B cell (primary cell): ENCODE data around the gene CAP1.

ENCODE experiments used
- CTCF ChIP-seq: fragments of 200-600 bp; IDR thresholded peaks from one replicate; pipeline ENCODE4 v1.8.0; 2022; ENCODE audit warnings: antibody characterized with exemption, mild to moderate bottlenecking
- EZH2 ChIP-seq: IDR thresholded peaks from 2 replicates; pipeline ENCODE4 v1.6.1; 2012; ENCODE audit warnings: borderline replicate concordance, low read depth, mild to moderate bottlenecking, moderate library complexity, low read length; ENCODE audit not compliant: insufficient read depth, poor library complexity, severe bottlenecking

GRCh38 chr1:40094466-40095110 is 54.1 kb downstream of the CAP1 start:
- TF ChIP-seq CTCF (no peak), EZH2 (no peak)
